Keratinocyte (primary cell): ENCODE results near the gene TPCN2. TPM values are rescaled to one million over a fixed set of nuclear protein-coding genes. Genes with fewer than 3 reads are reported as not detected.

ENCODE experiments used
- DNase-seq: peaks from one replicate; pipeline ENCODE4 v3.0.0-alpha.2; 2011; ENCODE audit warnings: low read depth, missing footprints, low spot score
- FAIRE-seq: peaks from 2 replicates; lab custom pipeline; 2011; peaks lifted over from hg19 to GRCh38; lab: Jason Lieb, UNC
- H2AFZ ChIP-seq: 2 replicates; pipeline ENCODE4 v1.6.0; 2012; ENCODE audit warnings: low read length, control low read depth, inconsistent platforms; ENCODE audit not compliant: control insufficient read depth
- H3K27ac ChIP-seq: 2 replicates; pipeline ENCODE4 v1.5.1; 2011; ENCODE audit warnings: low read length; ENCODE audit not compliant: control insufficient read depth, insufficient read depth
- H3K27me3 ChIP-seq: 3 replicates; pipeline ENCODE4 v1.6.0; 2011; ENCODE audit warnings: low read length; ENCODE audit not compliant: control insufficient read depth, insufficient read depth; ENCODE audit errors: extremely low read depth
- H3K36me3 ChIP-seq, 2 experiments: 2 replicates in 1 of 2; 3 replicates in 1 of 2; pipeline ENCODE4 v1.5.1; 2011; ENCODE audit warnings: low read length in 2 of 2, mild to moderate bottlenecking in 1 of 2; ENCODE audit not compliant: control insufficient read depth in 2 of 2, insufficient read depth in 2 of 2; ENCODE audit errors: extremely low read depth in 1 of 2
- H3K4me1 ChIP-seq: 3 replicates; pipeline ENCODE4 v1.5.1; 2011; ENCODE audit warnings: low read length; ENCODE audit not compliant: control insufficient read depth, insufficient read depth; ENCODE audit errors: extremely low read depth
- H3K4me2 ChIP-seq: 3 replicates; pipeline ENCODE4 v1.6.0; 2011; ENCODE audit warnings: low read depth, low read length; ENCODE audit not compliant: control insufficient read depth, insufficient read depth; ENCODE audit errors: extremely low read depth
- H3K4me3 ChIP-seq, 3 experiments: fragments of 200-600 bp in 1 of 3; sonication (generic) in 1 of 3; 2 replicates in 2 of 3; 3 replicates in 1 of 3; pipeline ENCODE4 v1.5.1; 2011 to 2016; ENCODE audit warnings: low read length in 3 of 3, mild to moderate bottlenecking in 3 of 3, control low read depth in 2 of 3, inconsistent platforms in 1 of 3, low read depth in 1 of 3, mixed read lengths in 1 of 3, mixed run types in 1 of 3, moderate library complexity in 1 of 3; ENCODE audit not compliant: control insufficient read depth in 2 of 3, insufficient read depth in 2 of 3; ENCODE audit errors: extremely low read depth in 1 of 3
- H3K79me2 ChIP-seq: 2 replicates; pipeline ENCODE4 v1.6.0; 2012; ENCODE audit warnings: low read length; ENCODE audit not compliant: control insufficient read depth, insufficient read depth
- H3K9ac ChIP-seq: 3 replicates; pipeline ENCODE4 v1.6.0; 2011; ENCODE audit warnings: low read length; ENCODE audit not compliant: control insufficient read depth, insufficient read depth; ENCODE audit errors: extremely low read depth
- H3K9me1 ChIP-seq: 3 replicates; pipeline ENCODE4 v1.6.0; 2011; ENCODE audit warnings: low read length; ENCODE audit not compliant: control insufficient read depth, insufficient read depth; ENCODE audit errors: extremely low read depth
- H3K9me3 ChIP-seq: 2 replicates; pipeline ENCODE4 v1.5.1; 2012; ENCODE audit warnings: low read depth, low read length; ENCODE audit not compliant: control insufficient read depth
- H4K20me1 ChIP-seq: 3 replicates; pipeline ENCODE4 v1.6.0; 2011; ENCODE audit warnings: low read length; ENCODE audit not compliant: control insufficient read depth, insufficient read depth; ENCODE audit errors: extremely low read depth
- CTCF ChIP-seq, 3 experiments: IDR thresholded peaks in 1 of 3; conservative IDR thresholded peaks in 1 of 3; optimal IDR thresholded peaks in 1 of 3; 2 replicates in 2 of 3; 3 replicates in 1 of 3; pipeline versions ENCODE3 to v1.5.1; 2011; ENCODE audit warnings: low read length in 3 of 3, mild to moderate bottlenecking in 3 of 3, moderate library complexity in 2 of 3, control low read depth in 1 of 3, inconsistent platforms in 1 of 3; ENCODE audit not compliant: insufficient read depth in 2 of 3; ENCODE audit errors: extremely low read depth in 1 of 3
- EZH2 ChIP-seq: IDR thresholded peaks from one replicate; pipeline ENCODE4 v1.6.1; 2012; ENCODE audit warnings: inconsistent platforms, mild to moderate bottlenecking, low read length, moderate library complexity
- dilution Hi-C: fragments of 300-500 bp; cut with MboI; formaldehyde crosslinking; loops from one replicate; pipeline ENCODE4 v1.7.0; 2020; ENCODE audit warnings: low sequenced_read_pairs; ENCODE audit not compliant: extremely low pct_ligation_motif_present
- polyA plus RNA-seq, 5 experiments: library from polyadenylated mRNA; depleted of rRNA in 3 of 5; stranded (reverse) in 3 of 5; stranded (forward) in 1 of 5; unstranded in 1 of 5; fragments of >200 nt; gene quantifications; 1 replicate in 1 of 5; 2 replicates in 3 of 5; 3 replicates in 1 of 5; pipeline versions ENCODE4 v1.2.1 to v1.2.3, GENCODE V29; 2011 to 2012; ENCODE audit warnings: missing spikeins in 2 of 5, low read depth in 1 of 5, low replicate concordance in 1 of 5

Gene TPCN2
- polyA plus RNA-seq, 1 donor (not counting 4 experiments of a cell fraction or from before 2014, with no cell fraction given) = 7.7 TPM

- H3K4me3 ChIP-seq = no peak overlapping the region
- peaks cover 4% of the 10 kb centered on the region for H3K9me1 ChIP-seq
- FAIRE-seq (no peak), DNase-seq (no peak)
- no peak overlapping the region for H3K9ac ChIP-seq
- H3K4me2 ChIP-seq = no peak overlapping the region
- H3K9me3 ChIP-seq = no peaks in the 10 kb centered on the region
- peaks cover 8 to 17% of the 10 kb centered on the region in 2 experiments for H3K36me3 ChIP-seq
- no peaks in the 10 kb centered on the region for H4K20me1 ChIP-seq
- no peaks in the 10 kb centered on the region for H3K79me2 ChIP-seq
- no peak for TF ChIP-seq EZH2
- dilution Hi-C loops = no loop called here
- H3K27ac ChIP-seq = no peak overlapping the region
- H2AFZ ChIP-seq = no peak overlapping the region
- H3K4me1 ChIP-seq = peaks cover 14% of the 10 kb centered on the region
- no peaks in the 10 kb centered on the region for H3K27me3 ChIP-seq
These were observed 32.4 kb downstream of the TPCN2 start for GRCh38 chr11:69081180-69081579.

GRCh38 chr11:69083531-69084247, 35.0 kb downstream of the TPCN2 start:
- Histone ChIP-seq H3K9ac (no peak overlapping the region), H3K9me3 (no peaks in the 10 kb centered on the region), H3K27me3 (no peaks in the 10 kb centered on the region), H3K4me2 (no peak overlapping the region), H3K27ac (no peak overlapping the region), H3K79me2 (no peaks in the 10 kb centered on the region), H3K4me3 (no peak overlapping the region), H2AFZ (no peak overlapping the region), H4K20me1 (no peaks in the 10 kb centered on the region), H3K4me1 (peaks cover 14% of the 10 kb centered on the region), H3K9me1 (peaks cover 4% of the 10 kb centered on the region), H3K36me3 (peaks cover 15 to 22% of the 10 kb centered on the region in 2 experiments)
- dilution Hi-C loops = no loop called here
- DNase-seq (no peak), FAIRE-seq (no peak)
- TF ChIP-seq EZH2 (no peak), CTCF (optimal IDR thresholded peaks at IDR 0.05 in 1 of 3, IDR thresholded peaks at IDR 0.05 in 1 of 3, conservative IDR thresholded peaks at IDR 0.05 in 1 of 3; ENCODE audit: extremely low read depth in 1 of 3, insufficient read depth in 2 of 3, low read length in 3 of 3) (no peak)

- H3K9me1 ChIP-seq = peaks cover 4% of the 10 kb centered on the region
These were observed 35.6 kb downstream of the TPCN2 start for GRCh38 chr11:69084371-69084770.

More at GRCh38 chr11:69084371-69084770, 35.6 kb downstream of the TPCN2 start:
- no peak overlapping the region for H3K4me2 ChIP-seq
- no peaks in the 10 kb centered on the region for H4K20me1 ChIP-seq
- H3K4me1 ChIP-seq = peaks cover 18% of the 10 kb centered on the region
- no peaks in the 10 kb centered on the region for H3K27me3 ChIP-seq
- H3K4me3 ChIP-seq = no peak overlapping the region
- no peaks in the 10 kb centered on the region for H3K79me2 ChIP-seq
- peaks cover 15 to 24% of the 10 kb centered on the region in 2 experiments for H3K36me3 ChIP-seq
- DNase-seq (no peak), FAIRE-seq (no peak)
- H2AFZ ChIP-seq = no peak overlapping the region
- TF ChIP-seq EZH2 = no peak
- no peak for TF ChIP-seq CTCF (optimal IDR thresholded peaks at IDR 0.05 in 1 of 3, IDR thresholded peaks at IDR 0.05 in 1 of 3, conservative IDR thresholded peaks at IDR 0.05 in 1 of 3; ENCODE audit: extremely low read depth in 1 of 3, insufficient read depth in 2 of 3, low read length in 3 of 3)
- H3K9ac ChIP-seq = no peak overlapping the region
- H3K9me3 ChIP-seq = no peaks in the 10 kb centered on the region
- H3K27ac ChIP-seq = no peak overlapping the region
- dilution Hi-C loops = no loop called here
